HepG2 (cell line): ENCODE measurements around the gene GGT1. TPM values are rescaled to one million over a fixed set of nuclear protein-coding genes. Genes with fewer than 3 reads are reported as not detected.
A peak's percentile ranks its signal among the peaks of the same experiment; 100 is the strongest.

Experiments
- ATAC-seq: fragments of 200-7000 bp; cut with Tn5 transposase; 3 replicates; pipeline ENCODE4 v1.9.1; 2020; ENCODE audit warnings: mild to moderate bottlenecking, moderate library complexity
- BruUV-seq: library from RNA; stranded (reverse); fragments of 400-500 nt; replicated peaks from 2 replicates; lab custom pipeline; 2021; lab: Mats Ljungman, UMichigan
- CTCF ChIA-PET: fragments of 300-600 bp; formaldehyde crosslinking; extraction: SDS; loops from one replicate; lab custom pipeline; 2021; ENCODE audit warnings: low total read pairs, inconsistent platforms, low intra/inter-chr PET ratio; lab: Yijun Ruan, JAX
- POLR2A ChIA-PET: fragments of 350-600 bp; sonication (Branson Sonifier 250); formaldehyde crosslinking; loops from one replicate; lab custom pipeline; 2020; ENCODE audit warnings: antibody characterized with exemption, inconsistent platforms; lab: Yijun Ruan, JAX
- DNase-seq: peaks from one replicate; pipeline ENCODE4 v3.0.0-alpha.2; 2015; ENCODE audit warnings: low spot score
- FAIRE-seq: peaks from 3 replicates; lab custom pipeline; 2011; peaks lifted over from hg19 to GRCh38; lab: Jason Lieb, UNC
- H2AFZ ChIP-seq: one replicate; pipeline ENCODE4 v1.6.1; 2011; ENCODE audit warnings: low read length, inconsistent platforms
- H3K27ac ChIP-seq: fragments of 300-600 bp; 3 replicates; pipeline ENCODE4 v1.8.0; 2011; ENCODE audit warnings: mixed run types, mild to moderate bottlenecking, mixed read lengths, low read length, inconsistent platforms; ENCODE audit not compliant: insufficient read depth; ENCODE audit errors: extremely low read length
- H3K27me3 ChIP-seq, 2 experiments: fragments of 200-600 bp in 1 of 2; 2 replicates in 1 of 2; 3 replicates in 1 of 2; pipeline versions ENCODE4 v1.6.0 to v1.8.0; 2011; ENCODE audit warnings: low read length in 2 of 2, mild to moderate bottlenecking in 2 of 2, moderate library complexity in 2 of 2, inconsistent platforms in 1 of 2; ENCODE audit not compliant: insufficient read depth in 2 of 2, control insufficient read depth in 1 of 2
- H3K36me3 ChIP-seq, 2 experiments: fragments of 200-600 bp in 1 of 2; replicated peaks in 1 of 2; 2 replicates in 1 of 2; 3 replicates in 1 of 2; pipeline versions ENCODE4 v1.5.1 to v1.8.0; 2011; ENCODE audit warnings: low read length in 2 of 2, inconsistent platforms in 1 of 2; ENCODE audit not compliant: insufficient read depth in 2 of 2, control insufficient read depth in 1 of 2
- H3K4me1 ChIP-seq: 2 replicates; pipeline ENCODE4 v1.5.1; 2012; ENCODE audit warnings: low read length, inconsistent platforms; ENCODE audit not compliant: insufficient read depth
- H3K4me2 ChIP-seq: 2 replicates; pipeline ENCODE4 v1.6.0; 2011; ENCODE audit warnings: low read depth, low read length, inconsistent platforms
- H3K4me3 ChIP-seq, 3 experiments: fragments of 200-600 bp in 1 of 3; sonication (generic), shearing (Covaris generic) in 1 of 3; replicated peaks in 1 of 3; 2 replicates each; pipeline ENCODE4 v1.5.1; 2011 to 2016; ENCODE audit warnings: low read length in 3 of 3, inconsistent platforms in 2 of 3, low read depth in 2 of 3, mild to moderate bottlenecking in 2 of 3, control low read depth in 1 of 3, mixed read lengths in 1 of 3; ENCODE audit not compliant: insufficient read depth in 1 of 3
- H3K79me2 ChIP-seq: one replicate; pipeline ENCODE4 v1.6.1; 2011; ENCODE audit warnings: low read length, inconsistent platforms; ENCODE audit not compliant: insufficient read depth
- H3K9ac ChIP-seq: 2 replicates; pipeline ENCODE4 v1.6.0; 2011; ENCODE audit warnings: mild to moderate bottlenecking, low read depth, low read length, inconsistent platforms; ENCODE audit not compliant: insufficient read depth
- H3K9me3 ChIP-seq: 2 replicates; pipeline ENCODE4 v1.5.1; 2012; ENCODE audit warnings: mild to moderate bottlenecking, low read length
- H4K20me1 ChIP-seq: 2 replicates; pipeline ENCODE4 v1.6.0; 2011; ENCODE audit warnings: inconsistent platforms, mild to moderate bottlenecking, low read length, moderate library complexity; ENCODE audit not compliant: insufficient read depth
- FIP1L1 ChIP-seq: fragments of 200-400 bp; formaldehyde crosslinking; IDR thresholded peaks from 2 replicates; pipeline ENCODE4 v1.6.1; 2018; ENCODE audit warnings: low read depth, mild to moderate bottlenecking, low read length, moderate library complexity, borderline replicate concordance; ENCODE audit not compliant: insufficient read depth
- GZF1 ChIP-seq: sonication (generic); formaldehyde crosslinking; IDR thresholded peaks from 2 replicates; pipeline ENCODE4 v1.5.1; 2020; ENCODE audit warnings: mild to moderate bottlenecking, missing genetic modification reagents
- KLF16 ChIP-seq, 2 experiments: sonication (generic) in 1 of 2; formaldehyde crosslinking in 1 of 2; IDR thresholded peaks; 2 replicates each; pipeline versions ENCODE4 v1.6.1 to v1.8.0; 2016 to 2023; ENCODE audit warnings: missing genetic modification reagents in 2 of 2, missing compliant biosample characterization in 1 of 2
- MAFK ChIP-seq, 2 experiments: IDR thresholded peaks in 1 of 2; conservative IDR thresholded peaks in 1 of 2; 2 replicates each; pipeline ENCODE4 v1.6.1; 2011; ENCODE audit warnings: improper control_type of control experiment in 2 of 2, low read length in 2 of 2
- PAXIP1 ChIP-seq: sonication (generic); formaldehyde crosslinking; conservative IDR thresholded peaks from 2 replicates; pipeline ENCODE4 v1.4.0; 2020; ENCODE audit warnings: mild to moderate bottlenecking, missing genetic modification reagents, moderate library complexity
- RBM22 ChIP-seq: fragments of 200-400 bp; formaldehyde crosslinking; optimal IDR thresholded peaks from 2 replicates; pipeline ENCODE3; 2017; ENCODE audit warnings: mild to moderate bottlenecking, low read length, moderate library complexity
- SP1 ChIP-seq, 2 experiments: fragments of 450-650 bp in 1 of 2; sonication (generic) in 1 of 2; formaldehyde crosslinking in 1 of 2; IDR thresholded peaks; 2 replicates each; pipeline versions ENCODE4 v1.4.0 to v1.6.1; 2016 to 2020; ENCODE audit warnings: missing genetic modification reagents in 1 of 2
- TAF1 ChIP-seq: sonication (generic); formaldehyde crosslinking; IDR thresholded peaks from 2 replicates; pipeline ENCODE4 v1.4.0; 2020; ENCODE audit warnings: missing genetic modification reagents
- TBX3 ChIP-seq: fragments of 450-650 bp; IDR thresholded peaks from 2 replicates; pipeline ENCODE4 v1.6.1; 2017; ENCODE audit warnings: antibody characterized with exemption, mild to moderate bottlenecking, inconsistent platforms, borderline replicate concordance
- TGIF2 ChIP-seq: IDR thresholded peaks from 2 replicates; pipeline ENCODE4 v1.6.1; 2016; ENCODE audit warnings: control low read depth, missing compliant biosample characterization
- ZGPAT ChIP-seq: IDR thresholded peaks from 2 replicates; pipeline ENCODE4 v1.6.1; 2016; ENCODE audit warnings: mild to moderate bottlenecking
- ZMAT3 ChIP-seq: sonication (generic); formaldehyde crosslinking; conservative IDR thresholded peaks from 2 replicates; pipeline ENCODE4 v1.7.0; 2021; ENCODE audit warnings: missing genetic modification reagents
- ZNF296 ChIP-seq: sonication (generic); formaldehyde crosslinking; conservative IDR thresholded peaks from 2 replicates; pipeline ENCODE4 v1.5.0; 2020; ENCODE audit warnings: mild to moderate bottlenecking, missing genetic modification reagents
- ZNF709 ChIP-seq: sonication (generic); formaldehyde crosslinking; IDR thresholded peaks from 2 replicates; pipeline ENCODE4 v1.5.0; 2020; ENCODE audit warnings: mild to moderate bottlenecking, missing genetic modification reagents
- WGBS: methylation state at CpG from one replicate; pipeline ENCODE4 v1.1.6; 2017; ENCODE audit warnings: low lambda C conversion rate; 5-methylcytosine and 5-hydroxymethylcytosine counted together
- in situ Hi-C: cut with HindIII; loops from 2 replicates; pipeline ENCODE4 v1.10.0; 2017; ENCODE audit warnings: low pct_unique_long_range_greater_than_20kb; ENCODE audit not compliant: extremely low pct_ligation_motif_present
- intact Hi-C: fragments of 100-400 bp; cut with micrococcal nuclease; formaldehyde crosslinking; loops from one replicate; pipeline ENCODE4 v1.10.0; 2022; ENCODE audit not compliant: unreplicated experiment
- polyA plus RNA-seq, 8 experiments: library from polyadenylated mRNA; depleted of rRNA in 3 of 8; stranded (reverse) in 7 of 8; unstranded in 1 of 8; fragments of >200 nt; fragmentation: Illumina TruSeq in 4 of 8; extraction: Trizol in 4 of 8; gene quantifications; 2 replicates each; pipeline versions ENCODE4 v1.2.1 to v1.2.3, GENCODE V29; 2011 to 2016; ENCODE audit warnings: low read depth in 4 of 8, missing spikeins in 1 of 8, mixed read lengths in 1 of 8; ENCODE audit not compliant: insufficient read depth in 1 of 8
- total RNA-seq, 5 experiments: library from RNA; depleted of rRNA; stranded (reverse); fragments of >200 nt; fragmentation: Illumina TruSeq; extraction: Trizol; gene quantifications; 2 replicates each; pipeline ENCODE4 v1.2.3, GENCODE V29; 2016; ENCODE audit warnings: low read depth in 1 of 5
- TF ChIP-seq, protein P1 (sequence below): sonication (generic); formaldehyde crosslinking; IDR thresholded peaks from 2 replicates; pipeline ENCODE4 v1.4.0; 2020; ENCODE audit warnings: missing genetic modification reagents

GGT1 gene
- total and polyA plus RNA-seq, 2 of the 13 experiments (the other 11 are each of a cell fraction or from before 2014, with no cell fraction given): 29.9 to 103 TPM

DNA sequence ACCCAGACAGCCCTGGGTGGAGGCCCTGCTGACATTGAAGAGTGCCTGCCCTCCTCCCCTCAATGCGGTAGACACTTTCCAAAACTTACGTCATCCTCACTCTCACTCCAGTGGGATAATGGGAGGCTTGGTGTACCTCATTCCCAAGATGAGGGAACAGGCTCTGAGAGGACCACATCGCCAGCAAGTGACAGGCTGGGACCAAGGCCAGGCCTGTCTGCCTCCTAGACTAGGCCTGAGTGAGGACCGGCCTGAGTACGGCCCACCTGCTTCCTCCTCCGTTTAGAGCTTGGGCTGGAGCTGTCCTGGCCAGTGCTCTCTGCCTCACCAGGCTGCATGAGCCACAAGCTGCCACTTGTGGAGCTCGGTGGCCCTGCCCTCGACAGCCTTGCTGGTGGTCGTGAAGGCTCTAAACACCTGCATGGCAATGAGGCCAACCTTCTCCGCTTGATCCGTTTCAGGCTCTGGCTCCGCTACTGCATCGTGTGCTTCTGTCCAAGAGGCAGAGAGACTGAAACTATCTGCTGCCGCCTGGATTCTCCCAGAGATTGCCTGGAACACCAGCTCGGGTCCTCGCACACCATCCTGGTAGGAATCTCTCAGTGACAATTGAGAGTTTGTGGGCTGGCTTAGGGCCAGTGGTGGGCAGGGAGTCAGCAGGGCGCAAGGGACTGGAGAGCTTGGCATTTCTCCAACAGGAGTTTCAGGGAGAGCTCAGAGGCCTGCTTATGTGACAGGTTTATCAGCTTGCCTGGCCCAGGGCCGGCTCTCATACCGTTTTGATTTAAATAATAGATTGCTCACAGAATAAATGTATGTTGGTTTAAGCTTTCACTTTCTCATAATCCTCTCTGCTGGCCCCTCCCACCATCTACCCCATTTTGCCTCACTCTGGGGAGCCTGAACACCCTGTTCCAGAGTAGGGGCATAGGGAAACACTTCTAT, 19.5 kb upstream of the GGT1 start:
- peak; percentile 65 for FAIRE-seq
- Histone ChIP-seq H3K4me1 (peaks cover 86% of the 10 kb centered on the region), H3K27ac (peak overlapping the region; percentile 69), H3K4me3 (peak overlapping the region; percentile 45 to 69 (median 47); a peak in 5 of 6 replicates), H3K9me3 (no peaks in the 10 kb centered on the region), H3K9ac (peak overlapping the region; percentile 78), H3K79me2 (no peaks in the 10 kb centered on the region), H3K4me2 (peak overlapping the region; percentile 93), H2AFZ (no peak overlapping the region), H3K36me3 (peaks cover 5 to 14% of the 10 kb centered on the region in 2 experiments; a peak in 4 of 5 replicates), H4K20me1 (no peaks in the 10 kb centered on the region), H3K27me3 (no peaks in the 10 kb centered on the region)
- ChIA-PET CTCF (no interaction called here), POLR2A (interaction anchor here (0.7 to 4.1 kb wide), 13 partner anchors 10 to 77 kb away, joined by 3 to 80 read pairs (median 8); partner anchors contain the start of genes GGT1, GUCD1, LRRC75B and SNRPD3)
- intact Hi-C loops: no loop called here
- in situ Hi-C loops: no loop called here
- ATAC-seq: peak; percentile 65
- peak; percentile 76 for DNase-seq
- 11% methylated on average over 10 of the region's 19 CpGs for WGBS
- no TSS peak for BruUV-seq
- TF ChIP-seq TBX3 (no peak), ZNF709 (CRISPR knock-in tag) (0 out of 2 replicates have a peak, but pooled peaks have one; percentile 20), GZF1 (CRISPR knock-in tag) (no peak), SP1 (IDR thresholded peaks at IDR 0.05) (no peak), SP1 (CRISPR knock-in tag; IDR thresholded peaks at IDR 0.05) (no peak), RBM22 (no peak), KLF16 (CRISPR knock-in tag; IDR thresholded peaks at IDR 0.05) (0 out of 4 replicates have a peak, but pooled peaks of 1 of the 2 experiments have one; percentile 74), FIP1L1 (no peak), ZMAT3 (0 out of 2 replicates have a peak, but pooled peaks have one; percentile 56), PAXIP1 (0 out of 2 replicates have a peak, but pooled peaks have one; percentile 38), TGIF2 (peak; percentile 12; the same call in 1 of the 2 replicates), ZGPAT (0 out of 2 replicates have a peak, but pooled peaks have one; percentile 21), TAF1 (CRISPR knock-in tag) (peak; percentile 50; the same call in 1 of the 2 replicates), ZNF296 (CRISPR knock-in tag) (peak; percentile 84; the same call in 1 of the 2 replicates), MAFK (conservative IDR thresholded peaks at IDR 0.05 in 1 of 2, IDR thresholded peaks at IDR 0.05 in 1 of 2; ENCODE audit: low read length in 2 of 2) (no peak)
- TF ChIP-seq, protein P1, sequence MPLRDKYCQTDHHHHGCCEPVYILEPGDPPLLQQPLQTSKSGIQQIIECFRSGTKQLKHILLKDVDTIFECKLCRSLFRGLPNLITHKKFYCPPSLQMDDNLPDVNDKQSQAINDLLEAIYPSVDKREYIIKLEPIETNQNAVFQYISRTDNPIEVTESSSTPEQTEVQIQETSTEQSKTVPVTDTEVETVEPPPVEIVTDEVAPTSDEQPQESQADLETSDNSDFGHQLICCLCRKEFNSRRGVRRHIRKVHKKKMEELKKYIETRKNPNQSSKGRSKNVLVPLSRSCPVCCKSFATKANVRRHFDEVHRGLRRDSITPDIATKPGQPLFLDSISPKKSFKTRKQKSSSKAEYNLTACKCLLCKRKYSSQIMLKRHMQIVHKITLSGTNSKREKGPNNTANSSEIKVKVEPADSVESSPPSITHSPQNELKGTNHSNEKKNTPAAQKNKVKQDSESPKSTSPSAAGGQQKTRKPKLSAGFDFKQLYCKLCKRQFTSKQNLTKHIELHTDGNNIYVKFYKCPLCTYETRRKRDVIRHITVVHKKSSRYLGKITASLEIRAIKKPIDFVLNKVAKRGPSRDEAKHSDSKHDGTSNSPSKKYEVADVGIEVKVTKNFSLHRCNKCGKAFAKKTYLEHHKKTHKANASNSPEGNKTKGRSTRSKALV (CRISPR knock-in tag): 0 out of 2 replicates have a peak, but pooled peaks have one; percentile 22
